PFSK-1 (cell line): ENCODE results near the gene FAM161B.

ENCODE experiments used
- FOXP2 ChIP-seq: optimal IDR thresholded peaks from 2 replicates; pipeline ENCODE3; 2011; ENCODE audit warnings: borderline replicate concordance, control low read depth, inconsistent platforms; ENCODE audit not compliant: insufficient read depth; ENCODE audit errors: extremely low read length, extremely low read depth
- POLR2AphosphoS5 ChIP-seq: IDR thresholded peaks from 2 replicates; pipeline ENCODE4 v1.6.1; 2012; ENCODE audit warnings: low read depth, mild to moderate bottlenecking, control low read depth, low read length, moderate library complexity
- REST ChIP-seq, 2 experiments: IDR thresholded peaks; 2 replicates each; pipeline versions ENCODE4 v1.6.1 to v1.8.0; 2011 to 2012; ENCODE audit warnings: low read depth in 2 of 2, low read length in 2 of 2, control low read depth in 1 of 2, inconsistent platforms in 1 of 2, mild to moderate bottlenecking in 1 of 2, moderate library complexity in 1 of 2; ENCODE audit not compliant: insufficient read depth in 1 of 2
- SIN3A ChIP-seq: IDR thresholded peaks from 2 replicates; pipeline ENCODE4 v1.6.1; 2012; ENCODE audit warnings: mild to moderate bottlenecking, low read length, moderate library complexity, borderline replicate concordance; ENCODE audit not compliant: insufficient read depth
- TAF1 ChIP-seq: IDR thresholded peaks from 2 replicates; pipeline ENCODE4 v1.6.1; 2012; ENCODE audit warnings: low read length, control low read depth, borderline replicate concordance; ENCODE audit not compliant: insufficient read depth

GRCh38 chr14:73945159-73945670 is 4.7 kb downstream of the FAM161B start:
- TF ChIP-seq REST (IDR thresholded peaks at IDR 0.05; ENCODE audit: insufficient read depth in 1 of 2, low read depth in 2 of 2, low read length in 2 of 2), result no peak
- TF ChIP-seq POLR2AphosphoS5, result no peak
- no peak for TF ChIP-seq SIN3A
- TF ChIP-seq TAF1, result no peak
- no peak for TF ChIP-seq FOXP2
